ENCODE measurements around the gene SV2B.
A peak's percentile ranks its signal among the peaks of the same experiment; 100 is the strongest.

Gene SV2B

GRCh38 chr15:91279486-91279885 lies 179.4 kb downstream of the SV2B start:
- no peak for DNase-seq

GRCh38 chr15:91281947-91282346 lies 181.9 kb downstream of the SV2B start:
- no peak for DNase-seq

GRCh38 chr15:91282486-91282885 lies 182.4 kb downstream of the SV2B start:
- DNase-seq: no peak

- no peak for DNase-seq
Observed at GRCh38 chr15:91283155-91283554, 183.1 kb downstream of the SV2B start.

- no peak for DNase-seq
Observed at GRCh38 chr15:91284758-91285466, 184.9 kb downstream of the SV2B start.

- no peak for DNase-seq
Observed at GRCh38 chr15:91289324-91289723, 189.3 kb downstream of the SV2B start.

- no peak for DNase-seq
Observed at GRCh38 chr15:91290553-91290952, 190.5 kb downstream of the SV2B start.

GRCh38 chr15:91291673-91292072 lies 191.6 kb downstream of the SV2B start:
- no peak for DNase-seq

- DNase-seq: no peak
Observed at GRCh38 chr15:91294344-91294743, 194.3 kb downstream of the SV2B start.

- DNase-seq: no peak
Observed at GRCh38 chr15:91294795-91295194, 194.7 kb downstream of the SV2B start.

- DNase-seq: no peak
Observed at GRCh38 chr15:91298101-91298500, 198.0 kb downstream of the SV2B start.

GRCh38 chr15:91302588-91303439 lies 202.8 kb downstream of the SV2B start:
- peak; percentile 20 for DNase-seq

- DNase-seq: no peak
Observed at GRCh38 chr15:91304210-91304609, 204.2 kb downstream of the SV2B start.

GRCh38 chr15:91304786-91305185 lies 204.7 kb downstream of the SV2B start:
- DNase-seq: no peak

GRCh38 chr15:91306144-91306543 lies 206.1 kb downstream of the SV2B start:
- no peak for DNase-seq

GRCh38 chr15:91307601-91308000 lies 207.5 kb downstream of the SV2B start:
- no peak for DNase-seq

GRCh38 chr15:91308199-91308598 lies 208.1 kb downstream of the SV2B start:
- no peak for DNase-seq

GRCh38 chr15:91308855-91309254 lies 208.8 kb downstream of the SV2B start:
- no peak for DNase-seq

GRCh38 chr15:91311986-91312385 lies 211.9 kb downstream of the SV2B start:
- no peak for DNase-seq

GRCh38 chr15:91316126-91316525 lies 216.1 kb downstream of the SV2B start:
- DNase-seq: no peak

- no peak for DNase-seq
Observed at GRCh38 chr15:91318516-91318915, 218.5 kb downstream of the SV2B start.

GRCh38 chr15:91318931-91319330 lies 218.9 kb downstream of the SV2B start:
- DNase-seq: no peak

GRCh38 chr15:91319371-91320059 lies 219.5 kb downstream of the SV2B start:
- DNase-seq: no peak

GRCh38 chr15:91320101-91320500 lies 220.0 kb downstream of the SV2B start:
- no peak for DNase-seq

Data from amniotic stem cell (primary cell).